Left hindlimb (tissue), 1 donor: ENCODE results near the gene LOXHD1.

Experiments used
- DNase-seq: peaks from one replicate; pipeline ENCODE4 v3.0.0-alpha.2; 2018

LOXHD1 gene

DNA sequence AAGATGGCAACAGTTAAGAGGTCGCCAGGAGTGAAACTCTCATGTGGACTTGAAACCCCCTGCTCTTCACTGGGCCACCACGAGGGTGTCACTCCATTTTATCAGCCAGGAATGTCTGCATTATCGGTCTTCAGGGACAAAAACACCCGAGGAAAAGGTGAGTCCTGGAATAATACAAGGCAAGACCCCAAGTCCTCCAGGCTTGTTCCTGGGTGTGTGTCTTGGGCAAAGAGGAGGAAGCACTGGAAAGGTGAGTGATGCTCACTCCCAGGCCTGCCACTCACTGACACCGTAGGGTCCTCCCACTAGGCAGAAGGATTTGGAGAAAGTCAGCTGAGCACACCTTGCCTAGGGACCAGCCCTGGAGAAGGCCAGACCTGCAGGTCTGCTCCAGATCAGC is 86.9 kb downstream of the LOXHD1 start:
- DNase-seq, result no peak

DNA sequence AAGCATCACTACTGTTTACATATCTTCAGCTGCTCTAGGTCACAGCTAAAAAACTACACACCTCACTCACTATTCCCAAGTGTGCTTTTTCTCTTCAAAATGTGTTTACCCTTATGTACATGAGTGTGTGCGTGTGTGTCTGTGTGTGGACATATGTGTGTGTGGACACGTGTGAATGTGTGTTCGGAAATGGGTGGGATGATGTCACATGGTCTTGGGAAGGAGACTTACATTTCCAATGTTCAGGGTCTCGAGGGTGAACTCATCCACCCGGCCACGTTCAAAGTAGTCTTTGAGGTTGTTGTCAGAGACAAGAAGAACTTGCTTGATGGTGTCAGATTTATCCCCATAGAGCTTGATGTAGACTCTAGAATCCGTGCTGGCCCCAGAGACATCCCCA is 87.8 kb downstream of the LOXHD1 start:
- no peak for DNase-seq

DNA sequence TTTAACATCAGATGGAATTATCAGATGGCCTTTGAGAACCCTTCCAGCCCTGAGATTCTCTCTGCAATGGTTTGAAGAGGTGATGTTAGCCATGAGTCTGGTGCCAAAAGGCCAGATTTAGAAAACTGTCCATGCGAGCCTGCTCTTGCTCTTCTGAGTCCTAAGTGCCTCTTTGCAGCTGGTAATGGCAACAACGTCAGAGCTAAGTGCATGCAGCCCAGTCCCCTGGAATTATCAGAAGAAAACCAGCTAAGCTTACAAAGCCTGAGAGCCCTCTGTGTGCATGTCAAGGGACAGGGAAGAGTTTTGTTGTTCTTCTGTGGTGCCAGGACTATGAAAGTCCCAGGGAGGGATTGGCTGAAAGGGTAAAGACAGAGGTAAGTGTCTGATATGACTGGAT is 89.8 kb downstream of the LOXHD1 start:
- DNase-seq, result no peak

DNA sequence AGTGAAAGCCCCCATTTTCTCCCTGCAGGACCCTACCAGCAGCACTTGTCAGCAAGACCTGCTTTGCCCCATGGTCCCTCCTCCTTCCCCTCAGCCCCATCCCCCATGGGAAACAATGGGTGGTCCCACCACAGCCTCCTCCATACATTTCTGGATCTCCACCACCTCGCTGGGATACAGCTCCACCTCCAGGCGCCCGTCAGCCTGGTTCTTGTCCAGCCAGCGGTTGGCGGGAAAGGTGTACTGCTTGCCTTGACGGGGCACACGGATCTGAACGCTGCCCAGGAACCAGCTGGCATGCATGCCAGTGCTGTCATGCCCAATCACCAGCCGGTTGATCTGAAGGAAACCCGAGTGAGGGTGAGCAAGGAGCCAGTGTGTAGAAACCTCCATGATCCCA is 90.9 kb downstream of the LOXHD1 start:
- no peak for DNase-seq

DNA sequence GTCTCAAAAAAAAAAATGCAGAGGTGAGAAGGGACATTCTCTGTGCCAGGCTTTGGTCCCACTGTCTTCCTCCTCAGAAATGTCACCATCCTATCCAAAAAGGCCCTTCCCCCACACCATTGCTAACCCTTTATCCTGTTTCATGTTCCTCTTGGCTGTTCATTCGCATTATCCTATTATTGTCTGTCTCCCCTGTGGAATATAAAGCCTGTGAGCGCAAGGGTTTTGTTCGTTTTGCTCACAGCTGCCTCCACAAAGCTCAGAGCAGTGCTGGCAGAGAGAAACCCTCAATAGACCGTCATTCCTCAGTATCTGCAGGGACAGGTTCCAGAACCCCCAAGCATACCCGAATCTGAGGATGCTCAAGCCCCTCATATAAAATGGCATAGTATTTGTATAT is 91.8 kb downstream of the LOXHD1 start:
- no peak for DNase-seq

DNA sequence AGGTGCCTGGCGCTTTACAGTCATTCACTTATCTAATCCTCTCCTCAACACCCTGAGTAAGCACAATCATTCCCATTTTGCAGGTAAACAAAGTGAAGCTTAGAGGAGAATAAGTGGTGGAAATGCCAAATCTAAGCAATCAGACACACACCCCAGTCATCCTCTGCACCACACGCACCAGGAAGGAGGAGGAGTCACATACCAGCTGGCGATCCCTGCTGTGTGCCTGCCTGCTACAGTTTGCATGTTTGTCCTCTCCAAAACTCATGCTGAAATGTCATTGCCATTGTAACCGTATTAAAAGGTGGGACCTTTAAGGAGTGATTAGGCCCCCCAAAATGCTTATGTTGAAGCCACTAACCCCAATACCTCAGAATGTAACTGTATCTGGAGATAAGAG is 93.7 kb downstream of the LOXHD1 start:
- no peak for DNase-seq

DNA sequence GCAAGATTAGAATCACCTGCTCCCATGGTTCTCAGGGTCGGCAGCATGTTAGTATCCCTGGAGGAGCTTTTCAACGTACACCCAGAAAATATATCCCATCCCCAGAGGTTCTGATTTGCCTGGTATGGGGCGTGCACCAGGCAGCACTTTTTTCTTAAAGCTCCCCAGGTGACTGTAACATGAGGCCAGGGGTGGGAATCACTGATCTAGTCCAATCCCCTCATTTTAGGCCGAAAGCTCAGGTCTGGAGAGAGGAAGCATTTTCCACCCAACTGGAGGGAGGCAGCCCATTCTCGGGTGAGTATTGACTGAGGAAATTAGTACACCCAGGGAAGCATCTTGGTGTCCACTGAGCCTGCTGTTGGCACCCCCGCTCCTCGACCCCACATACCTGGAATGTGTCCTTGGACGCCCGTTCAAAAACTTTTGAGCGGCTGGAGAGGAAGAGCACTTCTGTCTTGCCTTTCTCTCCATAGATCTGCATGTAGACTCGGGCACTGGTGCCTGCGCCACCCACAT is 94.3 kb downstream of the LOXHD1 start:
- DNase-seq, result no peak

DNA sequence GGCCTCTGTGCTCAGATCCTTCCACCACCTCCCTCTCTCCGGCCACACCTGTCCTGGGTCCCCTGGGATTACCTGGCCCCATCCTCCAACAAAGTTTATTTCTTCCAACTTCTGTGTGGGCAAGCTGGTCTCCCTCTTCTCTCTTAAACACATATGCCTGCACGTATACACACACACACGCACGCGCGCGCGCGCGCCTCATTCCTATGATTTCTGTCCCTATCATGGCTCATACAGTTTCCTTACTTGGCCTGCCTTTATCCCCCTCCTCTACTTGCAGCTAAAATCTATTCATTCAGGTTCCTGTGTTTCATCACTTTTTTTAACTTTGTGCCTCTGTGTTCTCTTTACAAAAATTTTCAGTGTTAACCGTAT is 96.4 kb downstream of the LOXHD1 start:
- no peak for DNase-seq

DNA sequence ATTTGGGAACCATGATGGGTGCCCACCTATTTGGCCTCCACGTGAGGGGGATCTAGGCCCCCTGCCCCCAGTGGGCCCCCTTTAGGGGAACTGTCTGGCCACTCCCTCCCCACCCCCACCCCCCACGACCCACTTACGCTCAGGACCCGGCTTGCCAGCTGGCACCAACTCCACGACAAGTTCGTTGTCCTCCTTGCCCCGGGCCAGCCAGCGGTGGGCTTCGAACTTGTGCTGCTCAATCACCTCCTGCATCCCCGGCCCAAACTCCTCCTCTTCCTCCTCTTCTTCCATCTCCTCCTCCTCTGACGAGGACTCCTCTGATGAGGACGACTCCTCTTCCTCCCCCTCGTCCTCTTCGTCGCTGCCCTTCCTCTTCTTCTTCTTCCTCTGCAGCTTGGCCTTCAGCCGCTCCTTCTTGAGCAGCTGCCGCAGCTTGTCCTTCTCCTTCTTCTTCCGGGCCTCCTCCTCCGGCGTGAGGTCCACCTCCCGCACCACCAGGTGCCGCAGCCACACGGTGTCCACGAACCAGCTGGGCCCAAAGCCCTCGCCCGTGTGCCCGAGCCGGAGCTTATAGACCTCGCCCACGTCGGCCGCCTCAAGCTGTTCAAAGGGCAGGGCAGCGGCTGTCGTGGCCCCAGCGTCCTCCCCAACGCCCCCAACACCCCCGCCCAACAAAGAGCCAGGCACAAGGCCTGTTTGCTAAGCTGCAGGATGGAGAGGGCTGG is 96.9 kb downstream of the LOXHD1 start:
- DNase-seq, result no peak

DNA sequence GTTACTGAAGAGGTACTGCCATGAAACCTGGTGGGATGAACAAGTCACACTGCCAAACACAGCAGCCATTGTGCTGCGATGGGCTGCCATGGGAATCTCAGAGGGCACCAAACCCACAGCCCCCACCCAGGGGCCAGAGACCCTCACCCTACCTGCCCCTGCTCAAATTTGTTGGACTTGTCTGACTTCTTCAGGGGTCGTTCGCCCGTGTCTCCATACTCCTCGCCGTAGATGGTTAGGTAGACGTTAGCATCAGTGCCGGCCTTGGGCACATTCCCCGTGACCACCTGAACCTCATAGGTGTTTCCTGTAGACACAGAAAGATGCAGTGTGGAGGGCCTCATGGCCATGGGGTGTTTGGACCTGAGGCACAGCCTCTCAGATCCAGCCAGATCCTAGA is 97.7 kb downstream of the LOXHD1 start:
- DNase-seq, result no peak

DNA sequence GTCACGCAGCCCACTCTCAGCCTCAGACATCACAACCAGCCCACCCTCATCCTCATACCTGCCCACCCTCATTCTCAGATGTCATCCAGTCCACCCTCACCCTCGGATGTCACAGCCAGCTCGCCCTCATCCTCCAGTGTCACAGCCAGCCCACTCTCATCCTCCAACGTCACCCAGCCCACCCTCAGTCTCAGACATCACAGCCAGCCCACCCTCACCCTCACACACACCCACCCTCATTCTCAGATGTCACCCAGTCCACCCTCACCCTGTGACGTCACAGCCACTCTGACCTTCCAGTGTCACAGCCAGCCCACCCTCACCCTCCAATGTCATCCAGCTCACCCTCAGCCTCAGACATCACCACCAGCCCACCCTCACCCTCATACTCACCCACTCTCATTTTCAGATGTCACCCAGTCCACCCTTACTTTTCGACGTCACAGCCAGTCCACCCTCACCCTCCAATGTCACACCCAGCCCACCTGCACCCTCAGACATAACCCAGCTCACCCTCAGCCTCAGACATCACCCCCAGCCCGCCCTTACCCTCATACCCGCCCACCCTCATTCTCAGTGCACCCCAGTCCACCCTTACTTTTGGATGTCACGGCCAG is 100.3 kb downstream of the LOXHD1 start:
- DNase-seq, result no peak

DNA sequence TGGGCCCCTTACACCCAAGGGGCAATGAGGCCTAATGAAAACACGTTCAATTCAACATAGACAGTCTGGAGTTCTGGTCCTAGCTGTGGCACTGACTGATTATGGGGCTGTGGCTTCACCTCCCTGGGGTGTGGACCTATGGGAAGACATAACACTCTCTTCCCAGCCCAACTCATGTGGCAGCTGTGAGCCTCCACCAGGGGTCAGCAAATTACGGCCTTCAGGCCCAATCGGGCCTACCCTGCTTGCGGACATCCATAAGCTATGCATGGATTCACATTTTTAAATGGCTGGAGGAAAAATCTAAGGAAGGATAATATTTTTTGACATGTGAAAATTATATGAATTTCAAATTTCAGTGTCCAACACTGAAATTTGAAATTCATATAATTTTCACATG is 101.3 kb downstream of the LOXHD1 start:
- no peak for DNase-seq

DNA sequence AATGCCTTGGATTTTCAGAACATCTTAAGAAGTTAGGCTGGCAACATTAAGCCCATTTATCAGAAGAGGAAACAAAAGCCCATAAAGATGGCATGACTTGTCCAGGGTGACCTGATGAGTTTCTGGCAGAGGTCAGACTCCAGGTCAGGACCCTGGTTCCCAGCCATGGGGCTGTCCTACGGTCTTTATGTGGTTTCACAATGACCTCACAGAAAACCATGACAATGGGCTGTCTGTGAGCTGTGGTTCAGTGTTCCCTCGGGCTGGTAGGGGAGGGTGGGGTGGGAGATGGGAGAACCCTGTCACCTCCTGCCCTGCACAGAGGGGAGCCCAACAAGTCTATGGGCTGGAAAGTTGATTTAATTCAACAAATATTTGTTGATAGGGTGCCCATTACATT is 101.8 kb downstream of the LOXHD1 start:
- no peak for DNase-seq

DNA sequence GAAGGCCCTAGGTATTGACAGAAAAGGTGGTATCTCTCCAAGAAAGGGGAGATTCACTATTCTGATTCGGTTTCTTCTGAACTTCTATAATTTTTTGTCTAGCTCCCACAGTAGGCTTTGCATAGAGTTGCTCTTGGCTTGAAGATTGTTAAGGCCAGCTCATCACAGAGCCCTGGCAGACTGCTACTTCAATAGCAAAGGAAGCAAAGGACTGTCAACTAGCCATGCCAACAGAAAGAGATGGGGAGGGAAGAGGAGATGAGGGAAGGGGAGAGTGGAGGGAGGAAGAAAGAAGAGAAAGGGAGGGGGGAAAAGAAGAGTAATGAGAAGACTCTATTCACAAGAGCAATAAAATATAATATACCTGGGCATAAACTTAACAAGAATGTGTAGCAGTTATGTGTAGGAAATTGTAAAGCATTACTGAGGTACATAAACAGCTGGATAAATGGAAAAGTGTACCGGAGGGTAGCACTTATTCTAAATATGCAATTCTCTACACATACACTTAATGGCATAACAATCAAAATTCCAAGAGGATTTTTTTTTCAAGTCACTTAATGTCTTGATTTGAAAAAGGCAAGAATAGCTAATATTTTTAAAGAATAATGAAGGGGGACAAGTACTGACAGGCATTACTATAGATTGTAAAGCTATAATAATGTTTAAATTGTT is 102.5 kb downstream of the LOXHD1 start:
- DNase-seq, result no peak

DNA sequence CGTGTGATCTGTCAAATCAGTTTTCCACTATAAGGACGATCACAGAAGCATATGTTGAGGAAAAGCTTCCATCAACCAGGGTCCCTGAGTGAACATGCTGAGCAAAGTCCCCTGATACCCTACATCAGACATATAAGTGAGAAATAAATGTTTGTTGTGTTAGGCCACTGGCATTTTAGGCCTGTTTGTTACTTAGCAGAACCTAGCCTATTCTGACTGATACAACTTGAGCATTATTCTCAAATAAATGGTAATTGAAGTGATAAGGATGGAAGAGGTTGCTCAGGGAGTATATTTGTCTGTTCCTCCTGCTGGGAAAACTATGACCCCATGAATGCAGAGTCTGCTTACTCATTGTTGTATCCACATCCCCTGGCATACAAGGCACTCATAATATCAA is 106.4 kb downstream of the LOXHD1 start:
- DNase-seq, result no peak

DNA sequence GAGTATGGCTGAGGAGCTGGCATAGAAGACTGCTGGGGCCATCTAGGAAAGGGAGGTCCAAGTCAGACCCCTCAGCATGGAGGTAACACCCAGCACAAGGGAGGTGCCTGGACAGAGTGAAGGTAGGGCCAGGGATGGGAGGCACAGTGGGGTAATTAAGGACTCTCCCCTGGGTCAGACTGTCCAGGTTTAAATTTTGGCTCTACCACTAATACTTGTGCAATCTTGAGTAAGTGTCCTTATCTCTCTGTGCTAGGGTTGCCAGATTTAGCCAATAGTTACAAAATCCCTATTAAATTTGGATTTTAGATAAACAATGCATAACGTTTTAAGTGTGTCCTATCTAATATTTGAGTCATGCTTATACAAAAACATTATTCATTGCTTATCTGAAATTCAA is 109.5 kb downstream of the LOXHD1 start:
- DNase-seq, result no peak

DNA sequence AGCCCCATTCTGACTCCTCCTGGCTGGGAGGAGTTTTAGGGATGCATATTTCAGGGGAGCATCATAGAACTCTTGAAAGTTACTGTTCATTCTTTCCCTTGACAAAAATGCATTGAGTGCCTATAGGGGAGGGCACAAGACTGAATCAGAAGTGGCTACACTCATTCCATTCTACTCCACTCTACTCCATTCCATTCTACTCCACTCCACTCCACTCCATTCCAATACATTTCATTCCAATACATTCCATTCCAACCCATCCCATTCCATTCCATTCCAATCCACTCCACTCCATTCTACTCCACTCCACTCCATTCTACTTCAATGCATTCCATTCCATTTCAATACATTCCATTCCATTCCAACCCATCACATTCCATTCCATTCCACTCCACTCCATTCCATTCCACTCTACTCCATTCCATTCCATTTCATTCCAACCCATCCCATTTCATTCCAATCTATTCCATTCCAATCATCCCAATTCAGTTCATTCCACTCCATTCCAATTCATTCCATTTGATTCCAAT is 110.8 kb downstream of the LOXHD1 start:
- DNase-seq, result no peak

DNA sequence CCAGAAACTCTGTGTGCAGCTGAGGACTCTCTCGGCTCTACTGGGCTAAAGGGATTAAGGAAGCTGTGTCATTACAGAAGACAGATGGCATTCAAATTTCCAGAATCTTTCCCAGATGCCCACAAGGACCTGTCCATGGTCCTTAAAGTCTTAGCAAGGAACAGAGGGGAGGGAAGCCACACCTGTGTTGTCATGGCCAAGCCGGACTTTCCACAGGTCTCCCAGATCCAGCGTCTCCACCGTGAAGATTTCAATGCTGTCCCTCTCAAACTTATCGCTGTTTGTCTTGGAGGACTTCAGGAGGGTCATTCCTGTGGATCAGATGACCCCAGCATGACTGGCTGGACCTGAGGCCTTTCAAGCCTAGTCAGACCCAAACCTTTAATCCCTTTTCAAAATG is 114.5 kb downstream of the LOXHD1 start:
- no peak for DNase-seq

DNA sequence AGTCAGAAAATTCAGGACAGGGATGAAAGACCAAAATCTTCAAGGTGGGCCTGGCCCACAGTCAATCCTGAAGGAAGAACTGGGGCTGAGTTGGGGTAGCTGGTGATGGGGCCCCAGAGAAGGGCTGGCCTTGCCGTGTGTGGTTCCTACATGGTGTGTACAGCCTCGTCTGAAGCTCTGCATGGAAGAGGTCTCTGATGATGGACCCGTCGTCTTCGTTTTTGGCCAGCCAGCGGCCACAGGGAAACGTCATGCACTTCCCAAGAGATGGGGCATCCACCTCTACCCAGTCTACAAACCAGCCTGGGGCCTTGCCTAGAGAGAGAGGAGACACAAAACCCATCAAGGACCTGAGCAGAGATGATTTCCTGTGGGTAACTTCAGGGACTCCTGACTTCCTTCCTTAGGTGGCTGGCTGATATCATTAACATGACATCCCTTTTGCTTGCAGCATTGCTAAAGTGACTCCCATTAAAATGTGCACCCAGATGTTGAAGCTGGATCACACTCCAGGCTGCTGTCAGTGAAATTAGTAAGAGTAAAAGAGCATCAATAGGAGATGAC is 115.3 kb downstream of the LOXHD1 start:
- no peak for DNase-seq

DNA sequence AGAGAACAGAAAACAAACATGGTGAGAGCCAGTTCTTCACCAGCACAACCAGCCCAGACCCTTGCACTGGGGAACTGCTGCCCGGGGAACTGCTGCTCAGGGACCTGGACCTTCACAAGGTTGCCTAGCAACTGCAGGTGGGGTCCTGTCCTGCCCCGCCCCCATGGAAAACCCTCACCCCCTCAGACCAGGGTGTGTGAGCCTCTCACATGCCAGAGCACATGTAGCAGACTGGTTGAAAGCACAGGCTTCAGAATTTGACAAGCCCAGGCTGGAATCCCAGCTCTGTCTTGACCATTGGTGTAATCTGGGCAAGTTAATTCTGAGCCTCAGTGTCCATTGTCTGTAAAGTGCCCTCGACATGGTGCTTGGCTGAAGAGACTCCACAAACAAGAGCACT is 118.6 kb downstream of the LOXHD1 start:
- DNase-seq, result no peak

DNA sequence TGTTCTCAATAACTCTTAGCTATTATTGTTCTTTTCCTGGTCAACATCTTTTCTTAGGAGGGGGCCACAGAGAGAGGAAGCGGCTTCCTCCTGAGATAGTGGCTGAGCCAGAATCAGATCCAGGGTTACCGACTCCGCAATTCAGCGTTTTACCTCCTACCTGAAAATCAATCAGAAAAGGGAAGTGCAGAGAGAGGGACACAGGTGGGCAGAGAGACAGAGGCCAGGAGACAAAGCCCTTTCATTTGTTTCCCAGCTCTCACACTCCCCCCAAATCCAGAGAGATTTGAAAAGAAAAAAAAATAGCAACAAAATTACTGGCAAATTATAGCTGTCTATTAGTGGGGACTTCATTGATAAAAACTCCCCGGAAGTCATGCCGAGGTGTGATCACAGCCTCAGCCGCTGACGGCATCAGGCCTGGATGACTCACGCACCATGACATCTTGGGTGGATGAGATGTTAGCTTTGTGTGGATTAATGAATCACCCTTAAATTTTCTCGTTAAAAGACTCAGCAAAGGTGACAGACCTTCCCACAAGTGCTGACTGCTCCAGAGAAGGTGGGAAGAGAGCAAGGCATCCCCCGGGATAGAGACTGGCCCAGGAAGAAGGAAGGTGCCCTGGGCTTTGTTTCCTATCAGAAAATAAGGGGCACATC is 120.7 kb downstream of the LOXHD1 start:
- DNase-seq, result no peak

DNA sequence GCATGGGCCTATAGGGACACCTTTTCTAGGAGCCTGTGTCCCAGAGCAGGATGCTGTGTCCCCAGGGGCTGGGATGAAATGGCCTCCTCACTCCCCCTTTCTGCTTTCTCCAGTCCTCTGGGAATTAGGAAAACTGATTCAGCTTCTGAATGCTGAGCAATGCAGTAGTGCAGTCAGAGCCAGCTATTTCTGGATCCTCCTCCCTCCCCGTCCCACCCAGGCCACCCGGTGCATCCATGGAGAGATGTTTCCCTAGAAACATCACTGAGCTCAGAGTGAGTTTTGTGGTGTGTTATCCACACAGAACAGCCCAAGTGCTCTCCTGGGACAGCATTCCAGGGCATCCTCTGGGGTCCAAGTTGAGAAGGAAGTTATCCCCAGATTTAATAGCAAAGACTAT is 125.5 kb downstream of the LOXHD1 start:
- no peak for DNase-seq

DNA sequence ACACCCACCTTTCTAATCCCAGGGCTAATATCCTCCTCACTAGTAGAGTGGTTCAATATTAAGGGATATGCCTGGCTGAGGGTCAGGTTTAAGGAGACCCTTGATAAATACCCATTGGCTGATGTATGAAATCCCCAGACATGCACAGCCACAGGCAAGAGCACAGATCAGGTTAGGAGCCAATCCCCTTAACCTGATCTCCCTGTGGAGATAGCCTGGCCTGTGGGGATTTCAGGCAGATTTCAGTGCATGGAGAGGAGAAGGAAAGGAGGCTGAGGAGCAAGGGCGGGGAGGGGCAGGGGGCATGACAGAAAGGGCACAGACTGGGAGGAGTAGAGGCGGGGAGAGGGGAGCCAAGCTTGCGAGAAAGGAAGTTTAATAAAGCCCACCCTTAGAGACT is 129.0 kb downstream of the LOXHD1 start:
- DNase-seq, result no peak
